ENCODE measurements around the gene ZNF48. TPM values are rescaled to one million over a fixed set of nuclear protein-coding genes. Genes with fewer than 3 reads are reported as not detected.

The ZNF48 gene
- total RNA-seq, 1 experiment from 2014 or later: 12.4 TPM

DNA sequence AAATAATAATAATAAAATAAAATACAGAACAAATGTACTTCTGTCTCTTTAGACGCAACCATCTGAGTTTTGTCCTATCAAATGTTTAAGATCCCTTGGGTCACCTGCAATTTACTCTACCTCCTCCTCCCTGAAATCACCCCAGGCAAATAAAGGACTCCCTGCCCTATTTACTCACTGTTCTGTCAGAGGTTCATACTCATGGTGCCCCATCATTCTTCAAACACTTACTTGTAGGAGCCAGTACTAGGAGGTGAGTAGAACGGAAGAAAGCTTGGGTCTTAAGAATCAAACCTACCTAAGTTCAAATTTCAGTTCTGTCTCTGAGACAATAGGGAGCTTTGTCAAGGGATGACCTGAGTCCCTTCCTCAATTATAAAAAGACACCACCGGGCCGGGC is 28.7 kb upstream of the ZNF48 start:
- ChIA-PET POLR2A (interaction anchor here (0.6 to 9.6 kb wide), 6 partner anchors 10 to 1030 kb away, joined by 3 to 132 read pairs (median 4); partner anchors contain the start of gene CD2BP2), CTCF (interaction anchor here (0.7 to 1.3 kb wide), 4 partner anchors 12 to 43 kb away, joined by 3 to 5 read pairs (median 4); partner anchors contain the start of gene SEPTIN1)
- peaks cover 44% of the 10 kb centered on the region for H3K4me1 Mint-ChIP-seq (ENCODE audit: insufficient read depth, unreplicated experiment)
- no peaks in the 10 kb centered on the region for H3K9me3 Mint-ChIP-seq (ENCODE audit: unreplicated experiment)
- intact Hi-C loops (cut with micrococcal nuclease): no loop called here
- no peaks in the 10 kb centered on the region for H3K27me3 Mint-ChIP-seq (ENCODE audit: insufficient read depth, unreplicated experiment)
- BruUV-seq (replicated peaks): no TSS peak
- peak overlapping the region; percentile 78 for H3K4me3 Mint-ChIP-seq (ENCODE audit: unreplicated experiment)
- peak overlapping the region; percentile 72 for H3K27ac Mint-ChIP-seq (ENCODE audit: low read depth, unreplicated experiment)
- TF ChIP-seq, protein P1, sequence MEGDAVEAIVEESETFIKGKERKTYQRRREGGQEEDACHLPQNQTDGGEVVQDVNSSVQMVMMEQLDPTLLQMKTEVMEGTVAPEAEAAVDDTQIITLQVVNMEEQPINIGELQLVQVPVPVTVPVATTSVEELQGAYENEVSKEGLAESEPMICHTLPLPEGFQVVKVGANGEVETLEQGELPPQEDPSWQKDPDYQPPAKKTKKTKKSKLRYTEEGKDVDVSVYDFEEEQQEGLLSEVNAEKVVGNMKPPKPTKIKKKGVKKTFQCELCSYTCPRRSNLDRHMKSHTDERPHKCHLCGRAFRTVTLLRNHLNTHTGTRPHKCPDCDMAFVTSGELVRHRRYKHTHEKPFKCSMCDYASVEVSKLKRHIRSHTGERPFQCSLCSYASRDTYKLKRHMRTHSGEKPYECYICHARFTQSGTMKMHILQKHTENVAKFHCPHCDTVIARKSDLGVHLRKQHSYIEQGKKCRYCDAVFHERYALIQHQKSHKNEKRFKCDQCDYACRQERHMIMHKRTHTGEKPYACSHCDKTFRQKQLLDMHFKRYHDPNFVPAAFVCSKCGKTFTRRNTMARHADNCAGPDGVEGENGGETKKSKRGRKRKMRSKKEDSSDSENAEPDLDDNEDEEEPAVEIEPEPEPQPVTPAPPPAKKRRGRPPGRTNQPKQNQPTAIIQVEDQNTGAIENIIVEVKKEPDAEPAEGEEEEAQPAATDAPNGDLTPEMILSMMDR (IDR thresholded peaks at IDR 0.05; ENCODE audit: unreplicated experiment): no peak
- no peak for DNase-seq (ENCODE audit: unreplicated experiment)
- H3K36me3 Mint-ChIP-seq (ENCODE audit: insufficient read depth, unreplicated experiment): peaks cover 29% of the 10 kb centered on the region

DNA sequence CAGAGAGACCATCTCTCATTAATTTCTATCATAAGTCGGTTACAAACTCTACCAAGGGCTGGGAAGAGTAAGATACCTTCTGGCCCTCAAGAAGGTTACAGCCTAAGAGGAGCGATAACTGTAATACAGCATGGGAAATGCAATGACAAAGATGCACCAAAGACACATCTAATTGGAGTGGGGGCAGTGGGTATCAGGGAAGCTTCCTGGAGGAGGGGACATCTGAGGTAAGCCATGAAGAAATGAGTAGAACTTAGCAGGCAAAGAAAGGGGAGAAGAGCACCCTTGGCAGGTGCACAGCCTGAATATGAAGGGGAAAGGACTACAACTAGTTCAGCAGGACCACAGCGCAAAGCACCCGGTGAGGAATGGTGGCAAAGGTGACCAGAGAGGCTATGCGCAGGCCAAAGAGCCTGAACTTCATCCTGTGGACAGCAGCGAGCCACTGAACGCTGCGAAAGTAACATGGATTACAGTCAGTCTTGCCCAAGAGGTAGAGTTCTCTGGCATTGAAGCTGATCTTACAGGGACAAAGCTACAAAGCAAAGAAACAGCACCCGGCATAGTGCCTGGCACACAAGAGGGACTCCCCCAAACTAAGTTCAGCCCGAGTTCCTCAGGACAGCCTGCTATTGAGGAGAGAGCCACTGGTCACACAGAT is 27.7 kb upstream of the ZNF48 start:
- H3K36me3 Mint-ChIP-seq (ENCODE audit: insufficient read depth, unreplicated experiment): peaks cover 25% of the 10 kb centered on the region
- BruUV-seq (replicated peaks): no TSS peak
- H3K9me3 Mint-ChIP-seq (ENCODE audit: unreplicated experiment): no peaks in the 10 kb centered on the region
- peak overlapping the region; percentile 72 for H3K27ac Mint-ChIP-seq (ENCODE audit: low read depth, unreplicated experiment)
- ChIA-PET POLR2A (interaction anchor here (0.6 to 9.6 kb wide), 5 partner anchors 11 to 242 kb away, joined by 3 to 132 read pairs (median 6); partner anchors contain the start of gene CD2BP2), CTCF (interaction anchor here (1.0 to 1.3 kb wide), 2 partner anchors 15 to 42 kb away, joined by 3 to 5 read pairs; partner anchors contain the start of gene SEPTIN1)
- H3K27me3 Mint-ChIP-seq (ENCODE audit: insufficient read depth, unreplicated experiment): no peaks in the 10 kb centered on the region
- TF ChIP-seq, protein P1 (IDR thresholded peaks at IDR 0.05; ENCODE audit: unreplicated experiment): no peak
- H3K4me1 Mint-ChIP-seq (ENCODE audit: insufficient read depth, unreplicated experiment): peaks cover 51% of the 10 kb centered on the region
- no peak for DNase-seq (ENCODE audit: unreplicated experiment)
- intact Hi-C loops (cut with micrococcal nuclease): loop anchor here (2.0 kb wide), 1 partner anchor 41 kb away; no protein-coding TSS in a partner anchor
- peak overlapping the region; percentile 78 for H3K4me3 Mint-ChIP-seq (ENCODE audit: unreplicated experiment)

DNA sequence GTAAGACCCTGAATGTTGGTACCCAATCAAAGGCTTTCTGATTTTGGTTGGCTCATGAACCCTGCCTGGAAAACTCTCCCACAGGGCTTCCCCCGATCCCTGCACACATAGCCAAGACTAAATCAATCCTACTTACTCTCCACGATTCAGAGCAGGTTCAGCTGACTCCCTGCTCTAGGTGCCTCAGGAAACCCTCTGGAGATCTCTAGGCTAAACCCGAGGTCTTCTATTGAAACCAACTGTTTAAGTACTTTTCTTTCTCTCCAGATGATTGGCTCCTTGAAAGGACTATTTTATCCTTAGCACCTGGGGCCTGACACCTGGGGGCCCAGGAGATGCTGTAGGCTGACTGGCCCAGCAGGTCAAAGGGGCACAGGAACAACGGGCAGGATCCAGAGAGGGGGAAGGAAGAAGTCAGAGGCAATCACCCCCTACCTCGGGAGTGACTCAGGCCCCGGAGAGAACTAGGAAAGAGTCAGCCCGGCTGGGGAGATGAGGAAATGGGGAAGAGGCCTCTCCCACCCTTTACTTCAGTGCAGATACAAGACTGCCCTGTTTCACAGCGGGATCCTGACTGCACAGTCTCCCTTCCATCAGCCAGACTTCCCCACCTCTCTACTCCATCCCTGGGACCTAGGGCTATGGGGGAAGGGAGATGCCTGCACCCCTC is 27.0 kb upstream of the ZNF48 start:
- ChIA-PET POLR2A (interaction anchor here (1.0 to 9.6 kb wide), 5 partner anchors 9 to 41 kb away, joined by 6 to 132 read pairs (median 15); partner anchors contain the start of genes CD2BP2 and ZNF771), CTCF (interaction anchor here (0.8 to 1.3 kb wide), 3 partner anchors 13 to 27 kb away, joined by 3 to 7 read pairs (median 4); partner anchors contain the start of genes CD2BP2 and ZNF48)
- TSS peak; percentile 12 for BruUV-seq (replicated peaks)
- intact Hi-C loops (cut with micrococcal nuclease): loop anchor here (2.0 kb wide), 1 partner anchor 41 kb away; no protein-coding TSS in a partner anchor
- peak; percentile 62 for DNase-seq (ENCODE audit: unreplicated experiment)
- Mint-ChIP-seq H3K4me3 (ENCODE audit: unreplicated experiment) (peak overlapping the region; percentile 78), H3K27me3 (ENCODE audit: insufficient read depth, unreplicated experiment) (no peaks in the 10 kb centered on the region), H3K36me3 (ENCODE audit: insufficient read depth, unreplicated experiment) (peaks cover 20% of the 10 kb centered on the region), H3K9me3 (ENCODE audit: unreplicated experiment) (no peaks in the 10 kb centered on the region), H3K27ac (ENCODE audit: low read depth, unreplicated experiment) (peak overlapping the region; percentile 72), H3K4me1 (ENCODE audit: insufficient read depth, unreplicated experiment) (peaks cover 46% of the 10 kb centered on the region)
- TF ChIP-seq, protein P1 (IDR thresholded peaks at IDR 0.05; ENCODE audit: unreplicated experiment): no peak

DNA sequence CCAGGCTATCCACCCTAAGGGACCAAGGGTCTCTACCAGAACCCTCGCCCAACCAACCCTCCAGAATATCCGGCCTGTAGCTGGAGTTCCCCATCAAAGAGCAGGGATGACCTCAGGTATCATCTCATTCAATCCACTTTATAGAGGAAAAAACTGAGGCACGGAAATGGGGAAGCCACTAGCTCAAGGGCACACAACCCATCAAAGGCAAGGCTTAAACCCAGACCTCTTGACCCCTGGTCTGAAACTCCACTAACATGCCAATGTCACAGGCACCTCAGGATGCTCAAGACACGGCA is 26.5 kb upstream of the ZNF48 start:
- H3K27me3 Mint-ChIP-seq (ENCODE audit: insufficient read depth, unreplicated experiment): no peaks in the 10 kb centered on the region
- peaks cover 44% of the 10 kb centered on the region for H3K4me1 Mint-ChIP-seq (ENCODE audit: insufficient read depth, unreplicated experiment)
- ChIA-PET POLR2A (interaction anchor here (0.9 to 9.6 kb wide), 6 partner anchors 9 to 290 kb away, joined by 3 to 132 read pairs (median 12); partner anchors contain the start of genes CD2BP2, FBRS, PRR14 and ZNF771), CTCF (interaction anchor here (0.8 to 1.3 kb wide), 4 partner anchors 13 to 41 kb away, joined by 3 to 7 read pairs (median 4); partner anchors contain the start of genes CD2BP2 and ZNF48)
- DNase-seq (ENCODE audit: unreplicated experiment): no peak
- peak overlapping the region; percentile 78 for H3K4me3 Mint-ChIP-seq (ENCODE audit: unreplicated experiment)
- TF ChIP-seq, protein P1 (IDR thresholded peaks at IDR 0.05; ENCODE audit: unreplicated experiment): no peak
- peaks cover 20% of the 10 kb centered on the region for H3K36me3 Mint-ChIP-seq (ENCODE audit: insufficient read depth, unreplicated experiment)
- intact Hi-C loops (cut with micrococcal nuclease): loop anchor here (2.0 kb wide), 1 partner anchor 40 kb away; no protein-coding TSS in a partner anchor
- no TSS peak for BruUV-seq (replicated peaks)
- peak overlapping the region; percentile 72 for H3K27ac Mint-ChIP-seq (ENCODE audit: low read depth, unreplicated experiment)
- no peaks in the 10 kb centered on the region for H3K9me3 Mint-ChIP-seq (ENCODE audit: unreplicated experiment)
